HCT116 (cell line): ENCODE measurements around the gene TPD52L1. TPM values are rescaled to one million over a fixed set of nuclear protein-coding genes. Genes with fewer than 3 reads are reported as not detected.

ENCODE experiments used
- ATAC-seq: fragments of 200-7000 bp; cut with Tn5 transposase; 2 replicates; pipeline ENCODE4 v1.9.1; 2020; ENCODE audit warnings: mild to moderate bottlenecking, moderate library complexity
- BruUV-seq: library from RNA; stranded (reverse); fragments of 400-500 nt; replicated peaks from 2 replicates; lab custom pipeline; 2021; lab: Mats Ljungman, UMichigan
- CTCF ChIA-PET: fragments of 300-600 bp; sonication (Branson Sonifier 250); formaldehyde crosslinking; loops from one replicate; lab custom pipeline; 2021; ENCODE audit warnings: antibody characterized with exemption; lab: Charles Lee
- POLR2A ChIA-PET: fragments of 300-600, 350-600 bp; sonication (Branson Sonifier 250); formaldehyde crosslinking; loops from one replicate; lab custom pipeline; 2021; ENCODE audit warnings: antibody characterized with exemption; lab: Charles Lee
- RAD21 ChIA-PET, 2 experiments: fragments of 300-600 bp; sonication (Branson Sonifier 250); formaldehyde crosslinking; loops; one replicate each; lab custom pipeline; 2023; ENCODE audit warnings: low total read pairs in 2 of 2; ENCODE audit not compliant: uncharacterized antibody in 2 of 2, unreplicated experiment in 2 of 2, low non-redundant PET in 1 of 2; lab: Charles Lee
- DNase-seq: peaks from one replicate; pipeline ENCODE4 v3.0.0-alpha.2; 2010; ENCODE audit warnings: low read depth, low spot score
- H2AFZ ChIP-seq: fragments of 200-600 bp; shearing (Covaris generic), sonication (generic); 2 replicates; pipeline ENCODE4 v1.6.1; 2017; ENCODE audit warnings: low read depth, mixed run types, mixed read lengths, antibody characterized with exemption, low read length; ENCODE audit not compliant: poor library complexity, severe bottlenecking
- H3K27ac ChIP-seq: 2 replicates; pipeline ENCODE4 v1.5.1; 2012; ENCODE audit warnings: low read depth, low read length
- H3K27me3 ChIP-seq: fragments of 200-600 bp; sonication (generic); 2 replicates; pipeline ENCODE4 v1.6.1; 2016; ENCODE audit warnings: mixed run types, low read length, mixed read lengths; ENCODE audit not compliant: insufficient read depth
- H3K36me3 ChIP-seq, 2 experiments: fragments of 200-500 bp in 1 of 2; fragments of 200-600 bp in 1 of 2; sonication (Bioruptor generic) in 1 of 2; sonication (generic) in 1 of 2; 2 replicates each; pipeline versions ENCODE4 v1.5.1 to v1.6.1; 2014 to 2016; ENCODE audit warnings: low read length in 2 of 2, inconsistent platforms in 1 of 2, mixed read lengths in 1 of 2, mixed run types in 1 of 2; ENCODE audit not compliant: insufficient read depth in 2 of 2, control insufficient read depth in 1 of 2
- H3K4me1 ChIP-seq, 2 experiments: fragments of 200-600 bp in 1 of 2; sonication (generic) in 1 of 2; 2 replicates each; pipeline versions ENCODE4 v1.5.1 to v1.6.1; 2012 to 2017; ENCODE audit warnings: low read length in 2 of 2, inconsistent platforms in 1 of 2, mild to moderate bottlenecking in 1 of 2, mixed read lengths in 1 of 2, mixed run types in 1 of 2, moderate library complexity in 1 of 2; ENCODE audit not compliant: insufficient read depth in 2 of 2, control insufficient read depth in 1 of 2
- H3K4me2 ChIP-seq: fragments of 200-600 bp; sonication (generic); 2 replicates; pipeline ENCODE4 v1.6.1; 2017; ENCODE audit warnings: mixed run types, low read length, mixed read lengths
- H3K4me3 ChIP-seq, 2 experiments: fragments of 200-600 bp in 1 of 2; sonication (generic) in 1 of 2; replicated peaks in 1 of 2; 2 replicates each; pipeline ENCODE4 v1.5.1; 2011 to 2016; ENCODE audit warnings: low read length in 2 of 2, control low read depth in 1 of 2, low read depth in 1 of 2, mild to moderate bottlenecking in 1 of 2, mixed read lengths in 1 of 2, mixed run types in 1 of 2
- H3K79me2 ChIP-seq: fragments of 200-600 bp; sonication (generic); 2 replicates; pipeline ENCODE4 v1.6.1; 2017; ENCODE audit warnings: mild to moderate bottlenecking, mixed run types, low read length, moderate library complexity, mixed read lengths; ENCODE audit not compliant: insufficient read depth
- H3K9ac ChIP-seq: fragments of 200-600 bp; sonication (generic); 2 replicates; pipeline ENCODE4 v1.6.1; 2016; ENCODE audit warnings: low read length, mixed read lengths
- H3K9me2 ChIP-seq: fragments of 200-600 bp; sonication (generic), shearing (Covaris generic); 2 replicates; pipeline ENCODE4 v1.6.1; 2017; ENCODE audit warnings: mixed run types, mild to moderate bottlenecking, moderate library complexity; ENCODE audit not compliant: insufficient read depth
- H3K9me3 ChIP-seq, 2 experiments: fragments of 200-500 bp in 1 of 2; fragments of 200-600 bp in 1 of 2; sonication (Bioruptor generic) in 1 of 2; sonication (generic) in 1 of 2; 2 replicates each; pipeline ENCODE4 v1.6.1; 2014 to 2017; ENCODE audit warnings: low read length in 2 of 2, mixed read lengths in 2 of 2, inconsistent platforms in 1 of 2, low read depth in 1 of 2, mild to moderate bottlenecking in 1 of 2, mixed run types in 1 of 2, moderate library complexity in 1 of 2; ENCODE audit not compliant: control insufficient read depth in 1 of 2, insufficient read depth in 1 of 2
- H4K20me1 ChIP-seq: fragments of 200-600 bp; sonication (generic), shearing (Covaris generic); 2 replicates; pipeline ENCODE4 v1.6.1; 2017; ENCODE audit warnings: mixed run types, mild to moderate bottlenecking, moderate library complexity; ENCODE audit not compliant: insufficient read depth
- EGR1 ChIP-seq: IDR thresholded peaks from 2 replicates; pipeline ENCODE4 v1.6.1; 2012; ENCODE audit warnings: low read depth
- ELF1 ChIP-seq: IDR thresholded peaks from 2 replicates; pipeline ENCODE4 v1.6.1; 2012; ENCODE audit warnings: low read depth, borderline replicate concordance
- EZH2 ChIP-seq: fragments of 200-600 bp; sonication (generic); IDR thresholded peaks from 2 replicates; pipeline ENCODE4 v1.6.1; 2017; ENCODE audit warnings: antibody characterized with exemption, mixed run types
- EZH2phosphoT487 ChIP-seq: fragments of 200-600 bp; IDR thresholded peaks from 2 replicates; pipeline ENCODE4 v1.6.1; 2018; ENCODE audit warnings: antibody characterized with exemption, borderline replicate concordance
- FOSL1 ChIP-seq: IDR thresholded peaks from 2 replicates; pipeline ENCODE4 v1.6.1; 2012; ENCODE audit warnings: low read depth
- JUND ChIP-seq: IDR thresholded peaks from 2 replicates; pipeline ENCODE4 v1.6.1; 2012
- POLR2A ChIP-seq: IDR thresholded peaks from 2 replicates; pipeline ENCODE4 v1.7.0; 2011; ENCODE audit warnings: borderline replicate concordance; ENCODE audit not compliant: insufficient read depth, insufficient read length; ENCODE audit errors: extremely low read depth
- POLR2AphosphoS5 ChIP-seq: IDR thresholded peaks from 2 replicates; pipeline ENCODE4 v1.6.1; 2011; ENCODE audit warnings: mild to moderate bottlenecking, low read depth, low read length, moderate library complexity
- RAD21 ChIP-seq: IDR thresholded peaks from 2 replicates; pipeline ENCODE4 v1.6.1; 2012; ENCODE audit warnings: low read depth, mild to moderate bottlenecking
- TCF7L2 ChIP-seq: IDR thresholded peaks from 2 replicates; pipeline ENCODE4 v1.7.0; 2011; ENCODE audit warnings: borderline replicate concordance, inconsistent platforms; ENCODE audit not compliant: insufficient read depth, insufficient read length; ENCODE audit errors: extremely low read depth
- YY1 ChIP-seq: IDR thresholded peaks from 2 replicates; pipeline ENCODE4 v1.6.1; 2011; ENCODE audit warnings: low read length, low read depth, moderate library complexity, mild to moderate bottlenecking; ENCODE audit not compliant: insufficient replicate concordance; ENCODE audit errors: extremely low read depth
- ZFX ChIP-seq: fragments of 450-650 bp; IDR thresholded peaks from 2 replicates; pipeline ENCODE4 v1.6.1; 2017
- ZNF274 ChIP-seq: fragments of 200-500 bp; sonication (Bioruptor generic); IDR thresholded peaks from 2 replicates; pipeline ENCODE4 v1.6.1; 2014; ENCODE audit warnings: mild to moderate bottlenecking, low read depth, low read length, inconsistent platforms
- intact Hi-C: fragments of 100-400 bp; cut with micrococcal nuclease; formaldehyde crosslinking; loops from 2 replicates; pipeline ENCODE4 v1.10.0; 2022
- total RNA-seq: library from RNA; stranded (reverse); gene quantifications from one replicate; pipeline ENCODE4 v1.2.1, GENCODE V29; 2021; ENCODE audit not compliant: unreplicated experiment
- TF ChIP-seq, protein P1 (sequence below): IDR thresholded peaks from 2 replicates; pipeline ENCODE4 v1.6.1; 2011; ENCODE audit warnings: mild to moderate bottlenecking, low read length, moderate library complexity; ENCODE audit not compliant: insufficient replicate concordance; ENCODE audit errors: extremely low read depth
- TF ChIP-seq, protein P2 (sequence below): IDR thresholded peaks from 2 replicates; pipeline ENCODE4 v1.6.1; 2012; ENCODE audit warnings: low read depth
- TF ChIP-seq, protein P3 (sequence below): IDR thresholded peaks from 2 replicates; pipeline ENCODE4 v1.6.1; 2012

The TPD52L1 gene
- total RNA-seq, 1 experiment from 2014 or later: 64.1 TPM

DNA sequence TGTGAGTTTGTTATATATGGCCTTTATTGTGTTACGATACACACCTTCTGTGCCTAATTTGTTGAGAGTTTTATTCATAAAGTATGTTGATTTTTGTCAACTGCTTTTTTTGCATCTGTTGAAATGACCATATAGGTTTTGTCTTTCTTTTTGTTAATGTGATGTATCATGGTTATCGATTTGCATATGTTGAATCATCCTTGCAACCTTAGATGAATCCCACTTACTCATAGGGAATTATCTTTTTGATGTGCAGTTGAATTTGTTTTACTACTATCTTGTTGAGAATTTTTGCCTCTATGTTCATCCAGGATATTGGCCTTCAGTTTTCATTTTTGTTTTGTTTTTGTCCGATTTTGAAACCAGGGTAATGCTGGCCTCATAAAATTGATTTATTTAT, 45.7 kb upstream of the TPD52L1 start:
- Histone ChIP-seq H3K4me1 (peaks cover 3 to 13% of the 10 kb centered on the region in 2 experiments; a peak in 2 of 4 replicates), H3K9me3 (peaks cover 5 to 9% of the 10 kb centered on the region in 2 experiments; a peak in 2 of 4 replicates), H3K27me3 (no peaks in the 10 kb centered on the region), H3K27ac (no peak overlapping the region), H3K4me3 (no peak overlapping the region), H2AFZ (no peak overlapping the region), H3K4me2 (no peak overlapping the region), H3K9ac (no peak overlapping the region), H4K20me1 (no peaks in the 10 kb centered on the region), H3K36me3 (no peaks in the 10 kb centered on the region), H3K79me2 (no peaks in the 10 kb centered on the region), H3K9me2 (no peaks in the 10 kb centered on the region)
- POLR2A ChIA-PET: no interaction called here
- TF ChIP-seq, protein P1, sequence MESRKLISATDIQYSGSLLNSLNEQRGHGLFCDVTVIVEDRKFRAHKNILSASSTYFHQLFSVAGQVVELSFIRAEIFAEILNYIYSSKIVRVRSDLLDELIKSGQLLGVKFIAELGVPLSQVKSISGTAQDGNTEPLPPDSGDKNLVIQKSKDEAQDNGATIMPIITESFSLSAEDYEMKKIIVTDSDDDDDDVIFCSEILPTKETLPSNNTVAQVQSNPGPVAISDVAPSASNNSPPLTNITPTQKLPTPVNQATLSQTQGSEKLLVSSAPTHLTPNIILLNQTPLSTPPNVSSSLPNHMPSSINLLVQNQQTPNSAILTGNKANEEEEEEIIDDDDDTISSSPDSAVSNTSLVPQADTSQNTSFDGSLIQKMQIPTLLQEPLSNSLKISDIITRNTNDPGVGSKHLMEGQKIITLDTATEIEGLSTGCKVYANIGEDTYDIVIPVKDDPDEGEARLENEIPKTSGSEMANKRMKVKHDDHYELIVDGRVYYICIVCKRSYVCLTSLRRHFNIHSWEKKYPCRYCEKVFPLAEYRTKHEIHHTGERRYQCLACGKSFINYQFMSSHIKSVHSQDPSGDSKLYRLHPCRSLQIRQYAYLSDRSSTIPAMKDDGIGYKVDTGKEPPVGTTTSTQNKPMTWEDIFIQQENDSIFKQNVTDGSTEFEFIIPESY: no peak
- no peak for TF ChIP-seq JUND
- no peak for ATAC-seq
- RAD21 ChIA-PET: no interaction called here
- no peak for DNase-seq
- no TSS peak for BruUV-seq
- CTCF ChIA-PET: no interaction called here
- intact Hi-C loops: loop anchor here (10.0 kb wide), 1 partner anchor 143 kb away; the partner anchor contains the start of gene RNF217

DNA sequence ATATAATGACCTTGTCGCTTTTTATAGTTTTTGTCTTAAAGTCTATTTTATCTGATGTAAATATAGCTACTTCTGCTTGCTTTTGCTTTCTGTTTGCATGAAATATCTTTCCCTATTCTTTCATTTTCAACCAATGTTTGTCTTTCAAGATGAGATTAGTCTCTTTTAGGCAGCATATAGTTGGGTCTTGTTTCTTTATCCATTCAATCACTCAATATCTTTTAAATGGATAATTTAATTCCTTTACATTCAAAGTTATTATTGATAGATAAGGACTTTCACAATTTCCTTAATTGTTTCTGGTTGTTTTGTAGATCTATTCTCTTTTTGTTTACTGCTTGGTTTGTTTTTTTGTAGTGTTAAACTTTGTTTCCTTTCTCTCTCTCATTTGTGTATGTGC, 43.5 kb upstream of the TPD52L1 start:
- peaks cover 5 to 9% of the 10 kb centered on the region in 2 experiments; a peak in 2 of 4 replicates for H3K9me3 ChIP-seq
- H3K9ac ChIP-seq: no peak overlapping the region
- DNase-seq (no peak), ATAC-seq (no peak)
- no peak overlapping the region for H3K27ac ChIP-seq
- CTCF ChIA-PET: no interaction called here
- intact Hi-C loops: no loop called here
- POLR2A ChIA-PET: no interaction called here
- H3K4me2 ChIP-seq: no peak overlapping the region
- H2AFZ ChIP-seq: no peak overlapping the region
- H3K9me2 ChIP-seq: no peaks in the 10 kb centered on the region
- BruUV-seq: no TSS peak
- no peaks in the 10 kb centered on the region for H4K20me1 ChIP-seq
- H3K27me3 ChIP-seq: no peaks in the 10 kb centered on the region
- no peak overlapping the region for H3K4me3 ChIP-seq
- no peaks in the 10 kb centered on the region for H3K79me2 ChIP-seq
- no peaks in the 10 kb centered on the region for H3K36me3 ChIP-seq
- RAD21 ChIA-PET: no interaction called here
- H3K4me1 ChIP-seq: no peaks in the 10 kb centered on the region
- no peak for TF ChIP-seq EGR1
- TF ChIP-seq, protein P2, sequence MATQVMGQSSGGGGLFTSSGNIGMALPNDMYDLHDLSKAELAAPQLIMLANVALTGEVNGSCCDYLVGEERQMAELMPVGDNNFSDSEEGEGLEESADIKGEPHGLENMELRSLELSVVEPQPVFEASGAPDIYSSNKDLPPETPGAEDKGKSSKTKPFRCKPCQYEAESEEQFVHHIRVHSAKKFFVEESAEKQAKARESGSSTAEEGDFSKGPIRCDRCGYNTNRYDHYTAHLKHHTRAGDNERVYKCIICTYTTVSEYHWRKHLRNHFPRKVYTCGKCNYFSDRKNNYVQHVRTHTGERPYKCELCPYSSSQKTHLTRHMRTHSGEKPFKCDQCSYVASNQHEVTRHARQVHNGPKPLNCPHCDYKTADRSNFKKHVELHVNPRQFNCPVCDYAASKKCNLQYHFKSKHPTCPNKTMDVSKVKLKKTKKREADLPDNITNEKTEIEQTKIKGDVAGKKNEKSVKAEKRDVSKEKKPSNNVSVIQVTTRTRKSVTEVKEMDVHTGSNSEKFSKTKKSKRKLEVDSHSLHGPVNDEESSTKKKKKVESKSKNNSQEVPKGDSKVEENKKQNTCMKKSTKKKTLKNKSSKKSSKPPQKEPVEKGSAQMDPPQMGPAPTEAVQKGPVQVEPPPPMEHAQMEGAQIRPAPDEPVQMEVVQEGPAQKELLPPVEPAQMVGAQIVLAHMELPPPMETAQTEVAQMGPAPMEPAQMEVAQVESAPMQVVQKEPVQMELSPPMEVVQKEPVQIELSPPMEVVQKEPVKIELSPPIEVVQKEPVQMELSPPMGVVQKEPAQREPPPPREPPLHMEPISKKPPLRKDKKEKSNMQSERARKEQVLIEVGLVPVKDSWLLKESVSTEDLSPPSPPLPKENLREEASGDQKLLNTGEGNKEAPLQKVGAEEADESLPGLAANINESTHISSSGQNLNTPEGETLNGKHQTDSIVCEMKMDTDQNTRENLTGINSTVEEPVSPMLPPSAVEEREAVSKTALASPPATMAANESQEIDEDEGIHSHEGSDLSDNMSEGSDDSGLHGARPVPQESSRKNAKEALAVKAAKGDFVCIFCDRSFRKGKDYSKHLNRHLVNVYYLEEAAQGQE: no peak
- TF ChIP-seq EZH2phosphoT487: no peak
- no peak for TF ChIP-seq JUND
- no peak for TF ChIP-seq RAD21
- no peak for TF ChIP-seq EZH2
- TF ChIP-seq FOSL1: no peak
- TF ChIP-seq, protein P3, sequence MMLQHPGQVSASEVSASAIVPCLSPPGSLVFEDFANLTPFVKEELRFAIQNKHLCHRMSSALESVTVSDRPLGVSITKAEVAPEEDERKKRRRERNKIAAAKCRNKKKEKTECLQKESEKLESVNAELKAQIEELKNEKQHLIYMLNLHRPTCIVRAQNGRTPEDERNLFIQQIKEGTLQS: no peak
- TF ChIP-seq YY1: no peak
- TF ChIP-seq ZFX: no peak
- TF ChIP-seq ZNF274: no peak
- TF ChIP-seq ELF1: no peak
- no peak for TF ChIP-seq POLR2A
- no peak for TF ChIP-seq TCF7L2
- no peak for TF ChIP-seq POLR2AphosphoS5
